ENCODE data around the gene GRIP2.
A peak's percentile ranks its signal among the peaks of the same experiment; 100 is the strongest.

GRIP2 gene

DNA sequence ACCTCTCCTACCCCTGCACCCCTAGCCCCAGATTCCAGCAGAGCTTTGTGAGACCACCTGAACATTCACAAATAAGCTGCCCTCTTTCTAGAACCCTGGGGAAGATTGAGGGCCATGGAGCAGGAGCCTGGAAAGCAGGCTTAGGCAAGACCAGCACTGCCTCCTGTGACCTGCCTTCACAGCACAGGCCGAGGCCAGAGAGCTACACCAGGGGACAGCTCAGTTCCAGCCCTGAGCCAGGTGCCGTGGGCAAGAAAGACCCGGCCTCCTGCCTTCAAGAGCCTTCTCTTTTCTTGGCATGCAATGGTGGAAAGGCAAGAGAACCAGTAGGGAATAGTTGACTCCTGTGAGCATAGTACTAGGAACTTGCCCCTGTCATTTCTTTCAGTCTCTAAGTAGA is 89.6 kb downstream of the GRIP2 start:
- no peaks in the 10 kb centered on the region for H3K9me3 ChIP-seq
- no peaks in the 10 kb centered on the region for H3K27me3 ChIP-seq (ENCODE audit: low read depth)
- in situ Hi-C loops (cut with MboI; ENCODE audit: low sequenced_read_pairs): no loop called here
- H3K4me1 ChIP-seq: no peaks in the 10 kb centered on the region
- peaks cover 54% of the 10 kb centered on the region for H3K36me3 ChIP-seq (replicated peaks)
- no peak overlapping the region for H3K4me3 ChIP-seq
- DNase-seq (ENCODE audit: low spot score in 2 of 2): no peak

DNA sequence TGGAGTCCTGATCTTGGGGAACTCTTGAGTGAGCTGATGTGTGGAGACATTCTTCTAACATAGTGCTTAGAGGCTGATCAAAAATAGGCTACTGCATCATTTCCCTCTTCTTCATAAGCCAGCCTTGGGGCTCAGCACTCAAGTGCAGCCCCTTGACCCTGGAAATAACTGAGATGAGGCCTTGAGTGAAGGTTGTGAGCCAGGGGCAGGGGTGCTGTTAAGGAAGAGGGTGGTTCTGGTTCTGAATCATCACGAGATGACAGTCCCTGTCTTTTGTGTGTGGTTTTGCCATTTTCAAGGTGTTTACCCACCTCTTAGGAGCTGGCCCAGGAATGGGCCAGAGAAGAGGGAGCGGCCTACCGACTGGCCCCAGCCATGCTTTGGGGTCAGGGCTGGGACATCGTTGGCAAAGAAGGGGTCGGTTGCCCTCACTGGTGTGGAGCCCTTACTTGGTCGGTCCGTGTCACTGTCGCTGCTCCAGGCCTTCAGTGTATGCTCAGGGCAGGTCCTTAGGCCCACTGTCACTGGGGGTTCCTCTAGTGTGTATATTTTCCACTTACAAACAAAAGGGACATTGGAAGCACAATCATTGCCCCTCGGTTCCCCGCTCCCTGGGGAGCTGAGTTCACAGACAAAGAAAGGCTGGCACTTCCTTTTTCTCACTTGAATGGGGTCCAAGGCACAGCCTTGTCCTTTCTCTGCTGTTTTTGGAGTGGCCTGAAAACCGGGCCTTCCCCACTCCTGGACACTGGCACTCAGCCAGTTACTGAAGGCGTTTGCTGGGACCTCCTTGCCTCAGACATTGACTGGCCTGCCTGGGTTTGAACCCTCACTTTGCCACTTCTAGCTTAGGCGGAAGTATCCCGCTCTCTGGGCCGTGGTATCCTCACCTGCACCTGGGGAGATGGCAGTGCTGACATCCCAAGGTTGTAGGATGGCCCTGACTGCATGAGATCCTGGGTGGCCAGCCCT is 91.1 kb downstream of the GRIP2 start:
- in situ Hi-C loops (cut with MboI; ENCODE audit: low sequenced_read_pairs): no loop called here
- DNase-seq (ENCODE audit: low spot score in 2 of 2): no peak
- Histone ChIP-seq H3K27me3 (ENCODE audit: low read depth) (no peaks in the 10 kb centered on the region), H3K4me1 (no peaks in the 10 kb centered on the region), H3K9me3 (no peaks in the 10 kb centered on the region), H3K36me3 (replicated peaks) (peaks cover 47% of the 10 kb centered on the region), H3K4me3 (no peak overlapping the region)

DNA sequence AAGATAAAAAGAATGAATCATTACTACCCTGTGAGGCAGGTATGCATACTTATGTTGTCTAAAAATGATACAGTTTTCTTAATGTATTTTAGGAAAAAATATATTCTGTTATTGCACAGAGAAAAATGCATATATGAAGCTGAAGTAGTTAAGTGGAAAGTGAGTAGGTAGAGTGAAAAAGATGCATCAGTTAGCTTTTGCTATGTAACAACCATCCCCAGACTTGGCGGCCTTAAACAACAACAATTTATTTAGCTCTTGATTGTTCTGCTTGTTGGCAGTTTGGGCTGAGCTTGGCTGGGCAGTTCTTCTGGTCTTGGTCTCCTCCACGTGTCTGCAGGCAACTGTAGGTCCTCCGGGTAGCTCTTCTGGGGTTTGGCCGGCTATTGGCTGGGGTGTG is 92.1 kb downstream of the GRIP2 start:
- Histone ChIP-seq H3K9me3 (no peaks in the 10 kb centered on the region), H3K4me3 (no peak overlapping the region), H3K36me3 (replicated peaks) (peaks cover 47% of the 10 kb centered on the region), H3K27me3 (ENCODE audit: low read depth) (no peaks in the 10 kb centered on the region), H3K4me1 (no peaks in the 10 kb centered on the region)
- in situ Hi-C loops (cut with MboI; ENCODE audit: low sequenced_read_pairs): no loop called here
- DNase-seq (ENCODE audit: low spot score in 2 of 2): no peak

DNA sequence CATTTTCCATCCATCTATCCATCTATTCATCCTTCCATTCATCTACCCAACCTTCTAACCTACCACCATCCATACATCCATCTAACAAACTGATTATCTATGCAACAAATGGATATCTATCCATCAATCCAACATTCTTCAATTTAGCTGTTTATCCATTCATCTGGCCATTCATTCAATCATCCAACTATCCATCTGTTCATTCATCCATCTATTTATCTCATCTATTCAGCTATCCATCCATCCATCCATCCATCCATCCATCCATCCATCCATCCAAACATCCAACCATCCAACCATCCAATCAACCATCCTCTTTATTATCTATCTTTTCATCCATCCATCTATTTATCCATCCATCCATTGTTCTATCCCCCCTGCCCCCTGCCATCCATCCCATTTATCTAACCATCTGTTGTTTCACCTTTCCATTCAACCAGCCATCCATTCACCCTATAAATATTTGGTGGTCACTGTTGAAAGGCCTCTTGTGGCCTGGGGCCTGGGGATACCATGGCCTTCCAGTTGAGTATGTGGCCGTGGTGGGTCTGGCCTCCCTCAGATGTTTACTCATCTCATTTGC is 93.1 kb downstream of the GRIP2 start:
- in situ Hi-C loops (cut with MboI; ENCODE audit: low sequenced_read_pairs): no loop called here
- no peak for DNase-seq (ENCODE audit: low spot score in 2 of 2)
- Histone ChIP-seq H3K4me3 (no peak overlapping the region), H3K4me1 (no peaks in the 10 kb centered on the region), H3K27me3 (ENCODE audit: low read depth) (no peaks in the 10 kb centered on the region), H3K36me3 (replicated peaks) (peaks cover 43% of the 10 kb centered on the region), H3K9me3 (no peaks in the 10 kb centered on the region)

DNA sequence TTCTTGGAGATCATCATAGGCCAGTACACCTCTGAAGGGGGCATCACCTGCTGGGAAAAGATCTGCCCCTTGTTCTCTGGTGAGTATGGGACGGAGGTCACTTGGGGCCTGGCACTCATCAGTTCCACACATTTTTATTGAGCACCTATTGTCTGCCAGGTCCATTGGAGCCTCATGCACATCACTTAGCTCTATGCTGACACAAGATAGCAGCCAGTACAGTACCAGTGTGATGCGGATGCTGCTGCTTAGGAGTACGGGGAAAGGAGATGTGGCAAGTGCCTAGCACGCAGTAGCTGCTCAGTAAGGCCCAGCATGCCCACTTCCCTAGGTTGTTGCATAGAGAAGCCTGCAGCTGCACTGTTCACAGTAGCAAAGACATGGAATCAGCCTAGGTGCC is 94.4 kb downstream of the GRIP2 start:
- Histone ChIP-seq H3K4me1 (no peaks in the 10 kb centered on the region), H3K36me3 (replicated peaks) (peaks cover 30% of the 10 kb centered on the region), H3K4me3 (no peak overlapping the region), H3K9me3 (no peaks in the 10 kb centered on the region), H3K27me3 (ENCODE audit: low read depth) (no peaks in the 10 kb centered on the region)
- no peak for DNase-seq (ENCODE audit: low spot score in 2 of 2)
- in situ Hi-C loops (cut with MboI; ENCODE audit: low sequenced_read_pairs): no loop called here

DNA sequence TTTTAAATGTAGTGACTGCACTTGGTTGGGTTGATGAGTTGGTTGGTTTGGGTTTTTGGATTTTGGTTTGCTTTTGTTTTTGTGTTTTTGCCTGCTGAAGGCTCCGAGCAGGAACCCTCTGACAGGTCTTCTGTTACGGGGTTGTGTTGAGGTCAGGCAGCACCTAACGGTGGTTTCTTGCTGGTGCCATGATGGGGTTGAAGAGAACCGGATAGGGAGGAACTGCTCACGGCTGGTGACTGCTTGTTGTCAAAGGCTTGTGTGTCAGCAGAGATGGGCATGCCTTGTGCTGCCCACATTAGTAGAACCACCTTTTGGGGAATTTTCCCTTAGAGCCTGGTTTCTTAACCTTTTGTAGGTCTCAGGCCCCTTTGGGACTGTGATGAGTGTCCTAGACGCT is 95.8 kb downstream of the GRIP2 start:
- H3K4me3 ChIP-seq: no peak overlapping the region
- H3K27me3 ChIP-seq (ENCODE audit: low read depth): no peaks in the 10 kb centered on the region
- no peaks in the 10 kb centered on the region for H3K9me3 ChIP-seq
- in situ Hi-C loops (cut with MboI; ENCODE audit: low sequenced_read_pairs): no loop called here
- peaks cover 30% of the 10 kb centered on the region for H3K36me3 ChIP-seq (replicated peaks)
- no peaks in the 10 kb centered on the region for H3K4me1 ChIP-seq
- no peak for DNase-seq (ENCODE audit: low spot score in 2 of 2)

DNA sequence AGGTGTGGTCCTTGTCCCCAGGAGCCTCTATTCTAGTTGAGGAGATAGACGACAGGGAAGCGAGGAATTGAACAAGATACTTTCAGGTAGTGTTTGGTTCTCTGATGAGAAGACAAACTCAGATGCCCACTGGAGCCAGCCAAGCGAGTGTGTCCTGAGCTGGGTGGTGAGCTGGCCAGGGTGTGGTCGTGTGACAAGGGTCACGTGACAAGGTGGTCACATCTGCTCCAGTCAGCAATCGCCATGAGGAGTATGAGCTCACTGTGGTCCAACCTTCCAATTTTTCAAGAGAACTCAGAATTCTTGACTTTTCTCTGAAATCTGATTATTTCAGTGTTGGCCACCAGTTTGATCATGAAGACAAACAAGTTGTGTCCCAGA is 98.2 kb downstream of the GRIP2 start:
- peaks cover 13% of the 10 kb centered on the region for H3K36me3 ChIP-seq (replicated peaks)
- no peaks in the 10 kb centered on the region for H3K9me3 ChIP-seq
- H3K27me3 ChIP-seq (ENCODE audit: low read depth): no peaks in the 10 kb centered on the region
- in situ Hi-C loops (cut with MboI; ENCODE audit: low sequenced_read_pairs): no loop called here
- no peaks in the 10 kb centered on the region; the same call in 1 of the 2 replicates for H3K4me1 ChIP-seq
- DNase-seq (ENCODE audit: low spot score in 2 of 2): no peak
- H3K4me3 ChIP-seq: no peak overlapping the region

DNA sequence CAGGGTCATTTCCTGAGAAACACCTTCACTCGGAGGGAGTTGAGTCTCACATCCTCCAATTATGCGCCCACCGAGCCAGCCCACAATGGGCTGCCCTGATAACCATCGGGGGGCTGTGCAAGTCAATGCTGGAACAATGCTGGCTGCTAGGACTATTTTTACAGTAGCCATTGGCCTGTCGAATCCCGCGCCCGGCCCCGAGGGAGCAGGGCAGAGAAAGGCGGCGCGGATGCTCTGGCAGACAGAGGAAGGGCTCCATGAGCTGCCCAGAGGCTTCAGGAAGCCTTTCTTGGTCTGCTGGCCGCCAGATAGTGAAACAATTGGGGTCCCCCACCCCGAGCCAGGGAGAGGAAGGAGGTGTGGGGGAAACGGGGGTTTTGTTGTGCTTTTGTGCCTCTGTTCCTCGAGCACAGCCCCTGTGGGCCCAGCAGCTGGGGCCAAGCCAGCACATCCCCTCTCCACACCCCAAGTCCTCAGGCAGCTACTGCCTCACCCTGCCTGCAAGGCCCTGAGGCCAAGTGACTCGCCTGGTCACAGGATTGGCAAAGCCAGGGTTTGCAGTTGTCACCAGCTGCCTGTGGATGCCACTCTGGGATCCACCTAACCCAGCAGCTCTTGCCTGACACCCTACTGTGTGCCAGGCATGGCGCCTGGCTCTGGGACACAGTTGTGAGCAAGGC is 98.8 kb downstream of the GRIP2 start:
- no peaks in the 10 kb centered on the region; the same call in 1 of the 2 replicates for H3K4me1 ChIP-seq
- DNase-seq (ENCODE audit: low spot score in 2 of 2): no peak
- no peaks in the 10 kb centered on the region for H3K9me3 ChIP-seq
- H3K4me3 ChIP-seq: no peak overlapping the region
- in situ Hi-C loops (cut with MboI; ENCODE audit: low sequenced_read_pairs): no loop called here
- no peaks in the 10 kb centered on the region for H3K27me3 ChIP-seq (ENCODE audit: low read depth)
- peaks cover 8% of the 10 kb centered on the region; the same call in 1 of the 2 replicates for H3K36me3 ChIP-seq (replicated peaks)

DNA sequence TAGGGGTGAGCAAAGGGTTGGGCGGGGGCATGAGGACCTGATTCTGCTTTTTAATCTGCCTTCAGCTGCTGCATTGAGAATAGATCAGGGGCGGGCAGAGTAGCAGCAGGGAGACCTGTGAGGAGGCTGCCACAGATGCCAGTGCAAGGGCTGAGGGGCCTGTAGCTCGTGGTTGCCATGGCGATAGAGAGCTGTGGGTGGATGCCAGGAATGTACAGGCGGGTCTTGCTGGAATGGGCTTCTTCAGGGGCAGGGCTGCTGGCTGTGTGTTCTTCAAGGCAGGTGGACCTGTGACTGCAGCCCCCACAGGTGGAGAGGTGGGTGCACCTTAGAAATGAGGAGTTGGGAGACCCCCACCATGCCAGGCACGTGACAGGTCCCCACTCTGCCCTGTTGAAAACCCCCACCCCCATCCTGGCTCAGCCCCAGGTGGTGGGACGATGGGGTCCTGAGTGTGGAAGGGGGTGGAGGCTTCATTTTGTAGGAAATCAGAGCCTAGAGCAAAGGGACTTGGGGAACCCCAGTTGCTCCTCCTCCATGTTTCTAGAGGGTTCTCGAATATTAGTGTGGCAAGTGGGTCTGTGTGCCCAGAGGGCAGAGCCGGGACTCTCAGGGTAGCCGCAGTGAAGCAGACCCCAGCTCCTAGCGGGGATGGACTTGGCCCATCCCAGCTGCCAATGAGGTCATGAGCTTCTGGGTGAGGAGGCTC is 99.5 kb downstream of the GRIP2 start:
- Histone ChIP-seq H3K9me3 (no peaks in the 10 kb centered on the region), H3K4me3 (no peak overlapping the region), H3K36me3 (replicated peaks) (peaks cover under 1% of the 10 kb centered on the region; the same call in 1 of the 2 replicates), H3K4me1 (no peaks in the 10 kb centered on the region; the same call in 1 of the 2 replicates), H3K27me3 (ENCODE audit: low read depth) (no peaks in the 10 kb centered on the region)
- in situ Hi-C loops (cut with MboI; ENCODE audit: low sequenced_read_pairs): no loop called here
- DNase-seq (ENCODE audit: low spot score in 2 of 2): peak in 1 of 2 experiments; percentile 42

DNA sequence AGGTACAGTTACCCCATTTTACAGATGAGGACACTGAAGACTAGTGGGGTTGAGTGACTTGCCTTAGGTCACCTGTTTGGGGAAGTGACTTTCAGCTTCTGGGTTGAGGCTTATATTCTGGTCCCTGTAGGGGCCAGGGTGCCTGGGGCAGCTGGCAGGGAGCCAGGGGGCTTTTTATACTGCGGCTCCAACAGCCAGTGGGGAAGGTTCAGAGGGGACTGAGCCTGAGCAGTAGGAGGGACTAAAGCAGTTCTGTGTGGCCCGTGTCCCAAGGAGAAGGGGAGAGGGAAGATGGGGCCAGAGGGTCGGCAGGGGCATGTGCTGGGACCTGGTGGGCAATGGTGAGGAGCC is 100.0 kb downstream of the GRIP2 start:
- no peaks in the 10 kb centered on the region for H3K9me3 ChIP-seq
- H3K27me3 ChIP-seq (ENCODE audit: low read depth): no peaks in the 10 kb centered on the region
- in situ Hi-C loops (cut with MboI; ENCODE audit: low sequenced_read_pairs): no loop called here
- no peak overlapping the region for H3K4me3 ChIP-seq
- H3K4me1 ChIP-seq: no peaks in the 10 kb centered on the region; the same call in 1 of the 2 replicates
- DNase-seq (ENCODE audit: low spot score in 2 of 2): no peak
- H3K36me3 ChIP-seq (replicated peaks): no peaks in the 10 kb centered on the region

DNA sequence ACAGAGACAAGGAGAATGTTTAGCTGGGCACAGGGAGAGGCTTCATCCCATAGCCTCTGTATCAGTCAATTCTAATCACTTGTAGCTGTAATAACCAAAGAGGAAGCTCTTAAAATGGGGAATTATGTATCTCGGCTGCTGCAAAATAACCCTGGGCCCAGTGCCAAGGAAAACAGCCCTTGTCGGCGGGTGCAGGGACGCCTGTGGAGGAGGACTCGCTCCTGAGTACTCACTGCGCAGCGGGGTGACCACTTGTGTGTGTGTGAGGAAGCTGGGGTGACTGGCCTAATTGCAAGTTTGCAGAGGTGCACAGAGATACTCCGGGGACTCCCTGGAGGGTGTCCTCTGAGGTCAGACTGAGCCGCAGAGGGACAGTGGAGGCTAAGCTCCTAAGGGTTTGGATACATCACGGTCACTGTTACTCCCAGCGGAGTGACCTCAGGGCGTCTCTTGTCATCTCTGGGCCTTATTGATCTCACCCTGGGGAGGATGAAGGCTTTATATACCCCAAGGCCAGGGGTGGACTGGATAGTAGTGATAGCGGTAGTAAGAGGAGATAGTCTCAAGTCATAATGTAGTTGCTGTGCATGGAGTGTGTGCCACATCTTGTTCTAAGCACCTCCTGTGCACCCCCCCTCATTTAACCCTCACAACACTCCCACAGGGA is 100.5 kb downstream of the GRIP2 start:
- H3K27me3 ChIP-seq (ENCODE audit: low read depth): no peaks in the 10 kb centered on the region
- in situ Hi-C loops (cut with MboI; ENCODE audit: low sequenced_read_pairs): no loop called here
- H3K36me3 ChIP-seq (replicated peaks): no peaks in the 10 kb centered on the region
- peak in 1 of 2 experiments; percentile 41 for DNase-seq (ENCODE audit: low spot score in 2 of 2)
- H3K4me1 ChIP-seq: no peaks in the 10 kb centered on the region; the same call in 1 of the 2 replicates
- H3K4me3 ChIP-seq: no peak overlapping the region
- no peaks in the 10 kb centered on the region for H3K9me3 ChIP-seq
